Urinary bladder (tissue), 4 donors: Measurements from ENCODE around the gene PDE9A. TPM values are rescaled to one million over a fixed set of nuclear protein-coding genes. Genes with fewer than 3 reads are reported as not detected.
A peak's percentile ranks its signal among the peaks of the same experiment; 100 is the strongest.
"Not testable (repeated sequence)": the region's sequence is repeated elsewhere in the genome, so short reads cannot be mapped to it uniquely, and the experiment has no call there.

ENCODE experiments used
- DNase-seq: peaks from one replicate; pipeline ENCODE4 v3.0.0-alpha.2; 2015; ENCODE audit errors: extremely low spot score
- H3K27ac ChIP-seq: one replicate; pipeline ENCODE4 v1.5.1; 2013; ENCODE audit warnings: low read depth, mild to moderate bottlenecking, moderate library complexity
- H3K36me3 ChIP-seq: one replicate; pipeline ENCODE4 v1.6.1; 2013; ENCODE audit warnings: mild to moderate bottlenecking, moderate library complexity; ENCODE audit not compliant: insufficient read depth
- H3K4me1 ChIP-seq: one replicate; pipeline ENCODE4 v1.6.1; 2013; ENCODE audit warnings: mild to moderate bottlenecking, moderate library complexity; ENCODE audit not compliant: insufficient read depth
- H3K4me3 ChIP-seq: one replicate; pipeline ENCODE4 v1.5.1; 2013; ENCODE audit warnings: low read depth, low read length
- WGBS: extraction: QIAGEN DNeasy Blood & Tissue Kit; methylation state at CpG from one replicate; pipeline ENCODE4 v1.1.7; 2013; 5-methylcytosine and 5-hydroxymethylcytosine counted together
- polyA plus RNA-seq: library from polyadenylated mRNA; stranded (reverse); fragments of 200-250 nt; gene quantifications from one replicate; pipeline ENCODE4 v1.2.3, GENCODE V29; 2013
- total RNA-seq: library from RNA; depleted of rRNA; stranded (reverse); fragments of >200 nt; gene quantifications from one replicate; pipeline ENCODE4 v1.2.3, GENCODE V29; 2014
- donor health status: healthy with polysubstance abuse.
- donor health status: healthy.

PDE9A gene
- total and polyA plus RNA-seq, 2 donors: 13.5 to 33.2 TPM

DNA sequence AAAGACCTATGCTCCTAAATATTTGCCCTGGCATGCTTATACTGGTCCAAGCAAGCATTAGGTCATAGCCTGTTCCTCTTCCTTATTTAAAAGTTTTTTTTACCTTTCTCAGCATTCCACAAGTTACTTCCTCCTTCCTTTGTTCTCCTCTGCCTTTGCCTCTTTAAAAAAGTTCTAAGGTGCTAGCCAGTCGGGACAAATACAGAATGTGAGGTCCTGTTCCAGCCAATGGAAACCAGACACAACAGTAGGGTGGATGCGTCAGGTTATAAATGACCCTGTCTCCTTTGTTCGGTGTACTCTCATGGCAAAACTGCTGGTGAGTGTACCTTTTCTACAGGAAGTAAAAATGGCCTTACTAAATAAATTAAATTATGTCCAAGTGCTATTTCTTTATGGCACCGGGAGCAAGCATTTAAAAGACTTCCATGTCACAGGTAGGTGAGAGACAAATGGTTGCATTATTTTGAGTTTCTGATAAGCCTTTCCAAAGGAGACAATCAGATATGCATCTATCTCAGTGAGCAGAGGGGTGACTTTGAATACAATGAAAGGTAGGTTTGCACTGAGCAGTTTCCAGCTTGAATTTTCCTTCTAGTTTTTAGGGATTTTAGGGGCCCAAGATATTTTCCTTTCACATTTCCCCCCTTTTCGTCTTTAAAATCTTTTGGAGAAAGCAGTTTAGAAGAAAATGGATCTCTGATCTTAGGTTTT is 159.3 kb downstream of the PDE9A start:
- H3K4me3 ChIP-seq, H3K4me1 ChIP-seq, H3K36me3 ChIP-seq: not testable (repeated sequence)
- 63% methylated on average over 5 of the region's 5 CpGs for WGBS
- peak overlapping the region; percentile 66 for H3K27ac ChIP-seq
- peak; percentile 41 for DNase-seq

DNA sequence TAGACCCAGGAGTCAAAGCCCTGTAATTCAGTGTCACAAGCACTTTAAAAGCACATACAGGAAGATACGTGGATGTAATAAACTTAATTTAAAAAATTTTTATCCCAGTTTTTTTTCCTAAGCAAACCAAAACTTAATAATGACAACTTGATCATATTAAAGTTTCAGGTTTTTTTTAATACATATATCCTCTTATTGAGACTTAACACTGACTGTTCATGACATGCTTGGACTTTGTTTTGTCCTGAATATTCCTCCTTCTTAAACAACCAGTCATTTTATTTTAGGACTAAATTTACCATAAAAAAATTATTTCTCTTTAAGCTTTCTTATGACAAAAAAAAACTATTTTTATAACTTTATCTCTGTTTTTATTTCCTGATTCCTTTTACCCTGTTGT is 161.8 kb downstream of the PDE9A start:
- WGBS: 84% methylated on average over 1 of the region's 1 CpG

DNA sequence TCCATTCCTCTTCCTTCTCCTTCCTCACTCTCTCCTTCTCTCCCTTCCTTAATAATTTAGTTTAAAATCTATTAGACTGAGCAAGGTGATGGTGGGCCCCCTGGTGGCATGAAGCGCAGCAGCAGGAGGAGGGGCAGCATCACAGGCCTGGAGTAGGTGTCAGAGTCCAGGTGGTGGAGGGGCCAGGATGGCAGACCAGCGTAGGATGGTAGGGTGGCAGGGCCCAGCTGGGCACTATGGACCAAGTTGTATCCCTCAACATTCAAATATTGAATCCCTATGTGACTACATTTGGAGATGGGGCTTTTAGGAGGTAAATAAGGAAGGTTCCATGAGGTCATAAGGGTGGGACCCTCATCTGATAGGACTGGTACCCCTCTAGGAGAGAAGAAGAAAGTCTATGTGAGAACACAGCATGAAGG is 164.9 kb downstream of the PDE9A start:
- WGBS: 44% methylated on average over 2 of the region's 2 CpGs
- no peak overlapping the region for H3K4me3 ChIP-seq
- H3K36me3 ChIP-seq: no peaks in the 10 kb centered on the region
- no peaks in the 10 kb centered on the region for H3K4me1 ChIP-seq
- no peak overlapping the region for H3K27ac ChIP-seq
- DNase-seq: no peak

More for the DNA sequence above, 161.8 kb downstream of the PDE9A start:
- H3K4me1 ChIP-seq: no peaks in the 10 kb centered on the region
- DNase-seq: no peak
- no peak overlapping the region for H3K4me3 ChIP-seq
- H3K36me3 ChIP-seq: no peaks in the 10 kb centered on the region
- no peak overlapping the region for H3K27ac ChIP-seq

DNA sequence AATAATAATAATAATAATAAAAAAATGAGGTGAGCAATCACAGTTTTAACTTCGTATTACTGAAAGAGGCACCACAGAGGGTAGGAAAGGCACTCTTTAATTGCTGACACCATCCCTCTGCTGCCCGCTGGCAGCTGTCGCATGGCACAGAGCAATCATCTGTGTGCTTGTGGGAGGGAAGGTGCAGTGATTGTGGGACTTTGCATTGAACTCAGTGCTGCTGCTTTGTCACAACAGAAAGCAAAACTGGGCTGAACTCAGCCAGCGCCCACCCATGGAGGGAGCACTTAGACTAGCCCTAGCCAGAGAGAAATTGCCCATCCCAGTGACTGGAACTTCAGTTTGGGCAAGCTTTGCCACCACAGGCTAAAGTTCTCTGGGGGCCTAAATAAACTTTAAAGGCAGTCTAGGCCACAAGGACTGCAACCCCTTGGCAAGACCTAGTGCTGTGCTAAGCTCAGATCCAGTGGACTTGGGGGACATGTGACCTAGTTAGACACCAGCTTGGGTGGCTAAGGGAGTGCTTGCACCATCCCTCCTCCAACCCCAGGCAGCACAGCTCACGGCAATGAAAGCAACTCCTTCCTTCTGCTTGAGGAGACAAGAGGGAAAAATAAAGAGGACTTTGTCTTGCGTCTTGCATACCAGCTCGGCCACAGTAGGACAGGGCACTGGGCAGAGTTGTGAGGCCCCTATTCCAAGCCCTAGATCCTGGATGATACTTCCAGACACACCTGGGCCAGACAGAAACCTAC is 166.6 kb downstream of the PDE9A start:
- Histone ChIP-seq H3K27ac (no peak overlapping the region), H3K36me3 (no peaks in the 10 kb centered on the region), H3K4me3 (no peak overlapping the region), H3K4me1 (no peaks in the 10 kb centered on the region)
- no peak for DNase-seq
- WGBS: 92% methylated on average over 7 of the region's 7 CpGs

DNA sequence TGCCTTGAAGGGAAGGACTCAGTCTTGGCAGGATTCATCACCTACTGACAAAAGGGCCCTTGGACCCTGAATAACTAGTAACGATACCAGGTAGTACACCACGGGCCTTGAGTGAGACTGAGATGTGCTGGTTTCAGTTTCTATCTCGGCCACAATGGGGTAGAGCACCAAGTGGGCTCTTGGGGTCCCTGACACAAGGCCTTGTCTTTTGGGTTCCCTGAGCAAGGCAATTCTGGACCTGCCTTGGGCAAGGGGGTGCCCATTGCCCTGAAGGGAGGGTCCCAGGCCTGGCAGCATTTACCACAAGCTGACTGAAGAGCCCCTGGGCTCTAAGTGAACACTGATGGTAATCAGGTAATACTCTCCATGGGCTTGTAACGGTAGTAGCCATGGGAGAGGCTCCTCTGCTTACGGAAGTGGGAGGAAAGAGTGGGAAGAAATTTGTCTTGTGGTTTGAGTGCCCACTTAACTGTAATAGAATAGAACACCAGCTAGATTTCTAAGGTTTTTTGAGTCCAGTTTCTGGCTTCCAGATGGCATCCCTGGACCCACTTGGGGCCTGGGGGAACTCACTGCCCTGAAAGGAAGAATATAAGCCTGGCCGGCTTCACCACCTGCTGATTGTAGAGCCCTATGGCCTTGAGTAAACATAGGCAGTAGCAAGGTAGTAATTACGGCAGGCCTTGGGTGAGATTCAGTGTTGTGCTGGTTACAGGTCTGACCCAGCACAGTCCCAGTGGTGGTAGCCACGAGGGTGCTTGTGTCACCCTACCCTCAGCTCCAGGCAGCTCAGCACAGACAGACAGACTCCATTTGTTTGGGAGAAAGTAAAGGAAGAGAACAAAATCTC is 167.4 kb downstream of the PDE9A start:
- Histone ChIP-seq H3K4me1 (no peaks in the 10 kb centered on the region), H3K4me3 (no peak overlapping the region), H3K36me3 (no peaks in the 10 kb centered on the region), H3K27ac (no peak overlapping the region)
- DNase-seq: no peak
- WGBS: 82% methylated on average over 8 of the region's 8 CpGs

Other genes with a start within 250 kb of the PDE9A start
- 0.32 TPM for gene UBASH3A, start 249.7 kb upstream of the PDE9A start, total RNA-seq
- 0.27 TPM for gene UBASH3A, start 249.7 kb upstream of the PDE9A start, polyA plus RNA-seq
- 0.26 TPM for gene RSPH1, start 157.4 kb upstream of the PDE9A start, total RNA-seq
- gene RSPH1, start 157.4 kb upstream of the PDE9A start, polyA plus RNA-seq: 0.84 TPM
- gene SLC37A1, start 139.8 kb upstream of the PDE9A start, total RNA-seq: 7.9 TPM
- 5.7 TPM for gene SLC37A1, start 139.8 kb upstream of the PDE9A start, polyA plus RNA-seq
- gene WDR4, start 225.9 kb downstream of the PDE9A start, total RNA-seq: 5.3 TPM
- gene WDR4, start 225.9 kb downstream of the PDE9A start, polyA plus RNA-seq: 10.7 TPM
- 48.1 TPM for gene NDUFV3, start 239.7 kb downstream of the PDE9A start, total RNA-seq
- 30.5 TPM for gene NDUFV3, start 239.7 kb downstream of the PDE9A start, polyA plus RNA-seq